NCI-H146 treated with DMSO at 0.1 percent for 48 hours (cell line): ENCODE results near the gene ZNF584.

Experiments
- DNase-seq: peaks from one replicate; lab custom pipeline; 2025; ENCODE audit not compliant: unreplicated experiment; lab: John Stamatoyannopoulos, UW

ZNF584 gene

DNA sequence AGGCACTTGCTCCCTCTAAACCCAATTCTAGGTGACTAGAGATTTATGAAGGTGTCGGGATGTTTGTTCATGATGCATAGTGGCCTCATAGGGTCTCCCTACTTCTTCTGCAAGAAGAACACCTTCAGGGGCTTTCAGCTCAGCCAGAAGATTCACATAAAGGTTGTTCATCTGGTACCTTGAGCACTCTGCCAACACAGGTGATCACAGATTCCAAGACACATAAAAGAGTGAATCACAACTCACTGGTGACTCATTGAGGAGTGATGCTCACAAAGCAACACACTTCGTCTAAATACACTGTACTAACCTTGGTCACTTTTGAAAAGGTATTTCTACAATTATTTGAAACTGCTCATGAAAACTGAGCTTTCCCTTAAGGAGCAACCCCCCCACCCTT is 51.6 kb downstream of the ZNF584 start:
- DNase-seq = no peak

DNA sequence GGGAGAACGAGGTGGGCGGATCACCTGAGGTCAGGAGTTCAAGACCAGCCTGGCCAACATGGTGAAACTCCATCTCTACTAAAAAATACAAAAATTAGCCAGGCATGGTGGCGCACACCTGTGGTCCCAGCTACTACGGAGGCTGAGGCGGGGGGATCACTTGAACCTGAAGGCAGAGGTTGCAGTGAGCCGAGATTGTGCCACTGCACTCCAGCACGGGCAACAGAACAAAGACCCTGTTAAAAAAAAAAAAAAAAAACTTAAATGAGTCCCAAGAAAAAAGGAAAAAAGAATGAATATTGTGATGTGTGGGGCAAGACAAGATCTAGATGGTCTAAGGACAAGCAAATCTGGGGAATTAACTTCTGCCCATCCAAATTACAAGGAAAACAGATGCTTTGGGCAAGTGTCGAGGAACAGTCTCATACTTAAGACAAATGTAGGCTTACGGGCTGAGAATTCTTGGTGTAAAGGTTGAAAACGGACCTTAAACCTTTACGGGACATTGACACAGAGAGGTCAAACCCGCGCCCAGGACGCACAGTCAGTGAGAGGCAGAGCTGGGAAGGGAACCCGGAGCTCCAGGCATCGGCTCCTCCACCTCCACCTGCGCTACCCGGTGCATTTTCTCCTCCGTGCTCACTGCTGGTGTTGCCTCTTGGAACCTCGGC is 57.8 kb downstream of the ZNF584 start:
- DNase-seq = no peak

DNA sequence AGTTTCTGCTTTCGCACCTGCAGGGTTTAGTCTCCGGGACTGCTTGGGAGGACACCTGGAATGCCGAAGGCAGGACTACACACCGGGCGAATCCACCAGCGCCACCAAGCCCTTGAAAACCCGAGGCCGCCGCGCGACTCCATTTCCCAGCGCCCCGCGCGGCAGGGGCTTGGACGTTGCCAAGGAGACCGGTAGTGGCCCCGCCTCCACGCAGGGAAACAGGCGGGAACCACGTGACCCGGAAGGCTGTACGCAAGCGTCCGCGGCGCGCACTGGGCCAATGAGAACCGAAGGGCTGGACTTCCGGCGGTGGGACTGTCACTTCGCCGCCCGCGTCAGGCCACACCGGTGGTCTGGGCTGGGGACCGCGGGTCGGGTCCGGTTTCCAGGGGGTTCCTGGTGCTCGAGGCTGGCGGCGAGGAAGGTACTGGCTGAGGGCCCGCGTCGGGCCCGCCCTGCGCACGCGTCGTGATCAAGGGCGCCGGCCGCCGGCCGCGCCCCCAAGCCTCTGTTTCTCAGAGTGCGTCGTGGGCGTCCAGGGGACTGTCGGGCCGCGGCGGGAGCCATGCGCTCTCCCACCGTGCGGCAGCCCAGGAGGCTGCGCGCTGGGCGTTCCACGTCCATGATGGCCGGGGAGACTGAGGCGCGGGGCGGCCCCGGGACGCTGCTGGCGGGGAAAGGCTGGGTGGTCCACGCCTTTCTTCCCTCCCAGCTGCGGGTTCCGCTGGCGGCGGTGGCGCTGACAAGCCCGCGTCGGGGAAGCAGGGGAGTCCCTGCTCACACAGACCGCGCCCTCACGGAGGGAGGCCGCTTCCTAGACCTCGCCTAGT is 58.5 kb downstream of the ZNF584 start, which contains the start of gene ZNF324:
Gene ZNF324, plus strand, starts transcription at position 321 of the 830 bp plus-strand sequence. CDS start 2,106 bp downstream, outside the sequence.
- DNase-seq = peak; percentile 96
